HG02610 (cell line): Measurements from ENCODE around the gene SPATA21.
"Not testable (repeated sequence)": the region's sequence is repeated elsewhere in the genome, so short reads cannot be mapped to it uniquely, and the experiment has no call there.

Experiments
- ATAC-seq: cut with Tn5 transposase; IDR thresholded peaks from one replicate; pipeline ENCODE4 v1.9.1; 2021; ENCODE audit warnings: mild to moderate bottlenecking, moderate library complexity; ENCODE audit not compliant: unreplicated experiment

SPATA21 gene

DNA sequence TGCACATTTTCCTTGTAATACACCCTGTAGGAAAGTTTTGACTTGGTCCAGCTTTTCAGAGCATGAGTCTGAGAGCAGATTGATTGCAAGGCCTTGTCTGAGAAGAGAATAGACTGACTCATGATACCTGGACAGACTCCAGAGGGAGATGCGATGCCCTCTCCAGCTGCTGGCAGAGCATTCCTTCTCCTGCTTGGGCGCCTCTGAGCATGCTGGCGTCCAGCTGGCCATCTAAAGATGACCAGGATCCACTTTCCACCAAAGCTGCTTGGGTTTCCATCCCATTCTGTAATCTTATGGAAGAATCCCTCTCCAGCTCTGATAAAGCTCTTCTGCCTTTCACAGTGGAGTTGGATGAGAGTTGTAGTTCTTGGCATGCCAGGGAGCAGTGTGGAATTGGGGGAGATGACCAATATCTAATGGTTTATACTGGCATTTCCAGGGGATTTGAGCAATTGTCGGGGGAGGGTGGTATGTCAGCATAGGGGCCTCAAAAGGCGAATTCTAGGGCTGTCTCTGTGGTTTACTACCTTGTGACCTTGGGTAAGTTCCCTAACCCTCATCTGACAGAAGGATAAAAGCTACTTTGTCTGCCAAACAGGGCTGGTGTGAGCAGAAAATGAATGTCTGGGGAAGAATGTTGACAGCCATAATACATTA lies 50.6 kb downstream of the SPATA21 start:
- no peak for ATAC-seq

DNA sequence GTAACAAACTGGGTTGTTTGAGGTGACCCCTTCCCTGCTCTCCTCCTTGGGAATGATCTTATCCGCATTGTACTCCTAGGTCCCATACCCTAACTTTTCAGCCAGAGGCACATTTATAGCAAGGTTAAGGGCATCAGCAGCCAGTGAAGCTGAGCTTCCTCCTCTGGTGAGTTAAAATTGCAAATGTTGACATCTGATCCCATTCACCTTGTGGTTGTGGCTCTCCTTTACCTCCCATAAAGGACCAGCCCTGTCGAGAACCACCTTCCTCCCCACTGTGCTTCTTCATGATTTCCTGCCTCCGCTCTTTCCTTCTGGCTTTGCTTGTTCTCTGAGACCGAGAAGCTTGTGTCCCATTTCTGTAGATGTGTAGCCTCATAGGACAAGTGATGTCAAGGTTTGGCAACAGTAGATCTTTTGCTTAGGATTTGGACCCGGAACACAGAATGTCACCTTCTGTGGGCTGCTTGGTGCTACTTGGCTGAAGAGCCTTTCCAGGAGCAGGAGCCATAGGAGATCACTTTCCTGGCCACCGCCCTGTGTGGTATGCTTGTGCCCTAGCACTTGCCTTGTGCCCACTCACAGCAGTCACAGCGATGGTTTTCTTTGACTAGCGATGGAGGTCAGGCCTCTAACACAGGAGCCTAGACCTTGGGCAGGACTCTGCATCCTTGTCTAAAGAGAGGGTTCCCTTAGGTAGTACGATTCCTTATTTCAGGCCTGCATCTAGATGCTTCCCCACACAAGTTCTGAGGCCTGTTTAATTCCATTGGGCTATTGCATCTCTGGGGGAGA lies 51.4 kb downstream of the SPATA21 start:
- no peak for ATAC-seq

DNA sequence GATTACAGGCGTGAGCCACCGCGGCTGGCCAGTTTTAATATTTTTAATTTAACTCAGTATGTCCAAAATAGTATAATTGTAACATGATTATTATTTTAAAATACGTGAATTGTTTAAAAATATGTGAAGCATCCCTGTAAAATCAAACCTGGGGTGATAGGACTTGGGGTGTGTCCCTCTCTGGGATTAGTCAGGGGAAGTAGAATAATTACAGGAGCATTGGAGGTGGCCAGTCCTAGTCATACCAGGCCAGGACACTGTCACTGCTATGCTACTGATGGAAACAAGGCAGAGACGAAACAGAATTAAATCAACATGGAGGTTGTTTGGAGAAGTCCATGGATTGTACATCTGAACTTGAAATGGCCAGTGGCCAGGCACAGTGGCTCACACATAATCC lies 53.3 kb downstream of the SPATA21 start:
- ATAC-seq, result no peak

DNA sequence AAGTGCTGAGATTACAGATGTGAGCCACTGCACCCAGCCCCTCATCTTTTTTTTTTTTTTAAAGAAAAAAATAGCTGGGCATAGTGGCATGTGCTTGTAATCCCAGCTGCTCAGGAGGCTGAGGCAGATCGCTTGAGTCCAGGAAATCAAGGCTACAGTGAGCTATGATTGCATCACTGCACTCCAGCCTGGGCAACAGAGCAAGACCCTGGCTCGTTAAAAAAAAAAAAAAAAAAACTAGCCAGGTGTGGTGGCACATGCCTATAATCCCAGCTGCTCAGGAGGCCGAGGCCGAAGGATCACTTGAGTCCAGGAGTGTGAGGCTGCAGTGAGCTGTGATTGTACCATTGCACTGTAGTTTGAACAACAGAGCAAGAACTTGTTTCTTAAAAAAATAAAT lies 56.4 kb downstream of the SPATA21 start:
- ATAC-seq, result no peak

DNA sequence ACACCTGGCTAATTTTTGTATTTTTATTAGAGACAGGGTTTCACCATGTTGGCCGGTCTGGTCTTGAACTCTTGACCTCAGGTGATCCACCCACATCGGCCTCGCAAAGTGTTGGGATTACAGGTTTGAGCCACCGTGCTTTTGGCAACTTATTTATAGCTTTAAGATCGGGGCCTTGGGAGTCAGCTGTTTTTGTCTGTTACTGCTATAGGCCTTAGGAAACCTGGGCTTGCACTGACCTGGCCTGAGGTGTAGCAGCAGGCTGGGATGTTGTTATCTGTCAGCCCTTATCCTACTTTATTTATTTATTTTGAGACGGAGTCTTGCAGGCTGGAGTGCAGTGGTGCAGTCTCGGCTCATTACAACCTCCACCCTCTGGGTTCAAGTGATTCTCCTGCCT lies 58.8 kb downstream of the SPATA21 start:
- ATAC-seq, result no peak

DNA sequence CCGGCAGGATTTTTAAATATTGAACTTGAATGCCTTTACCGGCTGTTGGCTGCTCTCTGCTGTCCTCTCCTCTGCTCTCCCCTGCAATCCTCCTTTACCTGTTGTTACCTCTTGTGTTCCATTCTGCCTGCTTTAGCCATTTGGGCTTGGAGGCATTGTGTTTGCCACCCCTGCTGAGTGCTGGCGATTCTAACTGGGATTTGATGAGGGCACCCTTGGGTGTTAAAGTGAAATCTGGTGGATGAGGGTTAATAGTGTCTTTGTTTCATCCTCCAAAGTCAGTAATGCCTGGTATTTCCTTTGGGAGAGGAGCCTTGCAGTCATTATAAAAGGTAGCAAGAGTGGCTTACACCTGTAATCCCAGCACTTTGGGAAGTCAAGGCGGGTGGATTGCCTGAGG lies 60.3 kb downstream of the SPATA21 start:
- no peak for ATAC-seq

DNA sequence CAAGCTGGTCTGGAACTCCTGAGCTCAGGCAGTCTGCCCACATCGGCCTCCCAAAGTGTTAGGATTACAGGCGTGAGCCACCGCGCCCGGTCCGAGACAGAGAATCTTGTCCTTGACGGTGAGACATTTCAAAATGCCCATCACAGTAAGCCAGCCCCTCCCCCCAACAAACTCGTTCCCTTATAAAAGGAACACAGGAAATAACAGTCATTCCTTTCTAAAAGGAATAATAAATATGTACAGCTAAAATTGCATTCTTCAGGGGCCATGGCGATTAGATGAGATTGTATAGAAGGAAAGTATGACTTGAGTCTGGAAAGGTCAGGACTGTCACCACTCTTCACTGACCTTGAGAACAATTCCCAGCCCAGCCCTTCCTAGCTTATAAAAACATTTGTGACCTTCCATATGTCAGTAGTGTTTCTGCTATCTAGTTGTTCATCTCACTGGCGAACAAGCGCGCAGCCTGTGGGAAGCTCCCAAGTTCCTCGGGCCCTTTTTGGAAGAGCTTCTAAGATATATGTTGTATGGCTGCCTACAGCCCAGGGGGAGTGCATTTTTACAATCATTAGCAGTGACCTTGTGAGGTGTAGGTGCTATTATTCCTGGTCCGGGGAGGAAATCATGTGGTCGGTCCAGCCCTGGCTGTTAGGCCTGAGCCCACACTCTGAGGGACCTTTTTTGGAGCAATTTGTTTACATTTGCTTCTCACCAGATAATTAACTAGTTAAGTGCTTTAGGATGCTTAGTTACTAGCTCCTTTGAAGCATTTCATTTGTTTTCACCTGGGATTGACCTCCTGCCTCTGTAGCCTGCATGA lies 61.5 kb downstream of the SPATA21 start:
- no peak for ATAC-seq

DNA sequence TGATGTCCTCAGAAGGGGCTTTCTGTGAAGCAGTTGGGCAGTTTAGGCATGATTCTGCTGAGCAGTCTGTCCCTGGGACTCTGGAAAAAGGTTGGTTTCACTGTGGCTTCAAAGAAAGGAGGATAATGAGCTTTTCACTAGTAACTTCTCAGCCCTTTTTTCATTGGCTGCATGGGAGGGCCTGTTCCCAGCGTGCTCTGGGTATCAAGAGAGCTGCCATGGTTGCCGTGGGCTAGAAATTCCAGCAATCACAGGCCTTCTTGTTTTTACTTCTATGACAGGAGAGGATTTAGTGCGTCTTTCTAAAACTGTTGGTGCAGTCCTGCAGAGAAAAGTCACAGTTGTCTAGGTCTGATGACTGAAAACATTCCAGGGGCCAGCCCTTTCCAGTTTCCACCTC lies 63.0 kb downstream of the SPATA21 start:
- ATAC-seq, result no peak

DNA sequence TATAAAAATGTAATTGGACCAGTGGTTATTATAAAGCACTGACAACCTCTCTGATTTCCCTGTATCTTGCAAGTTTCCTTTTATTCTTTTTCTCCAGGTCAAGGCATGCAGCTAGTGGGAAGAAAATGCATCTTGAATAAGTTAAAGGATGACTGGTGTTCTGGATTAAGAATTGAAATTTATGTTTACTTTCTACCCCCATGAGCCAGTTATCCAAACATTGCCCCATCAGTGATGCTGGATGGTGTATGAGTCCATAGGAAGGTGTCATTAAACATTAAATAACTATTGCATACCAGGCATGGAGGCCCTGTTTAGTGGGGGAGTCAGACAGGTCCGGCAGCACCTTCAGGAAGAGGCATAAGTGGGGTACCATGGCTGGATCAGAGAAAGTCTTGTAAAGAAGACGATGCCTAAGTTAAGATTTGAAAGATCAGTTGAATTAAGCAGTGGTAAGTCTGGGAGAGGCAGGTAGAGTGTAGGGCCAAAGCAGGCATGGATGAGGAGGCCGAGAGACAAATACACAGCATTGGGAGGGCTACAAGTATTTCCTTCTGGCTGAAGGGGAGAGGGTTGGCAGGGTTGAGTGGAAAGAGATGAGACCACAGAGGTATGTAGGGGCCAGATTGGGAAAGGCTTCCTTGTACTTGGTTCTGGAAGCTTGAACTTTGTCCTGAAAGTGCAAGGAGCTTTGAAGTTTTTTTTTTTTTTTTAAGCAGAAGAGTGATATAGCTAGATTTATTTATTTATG lies 64.5 kb downstream of the SPATA21 start:
- no peak for ATAC-seq

DNA sequence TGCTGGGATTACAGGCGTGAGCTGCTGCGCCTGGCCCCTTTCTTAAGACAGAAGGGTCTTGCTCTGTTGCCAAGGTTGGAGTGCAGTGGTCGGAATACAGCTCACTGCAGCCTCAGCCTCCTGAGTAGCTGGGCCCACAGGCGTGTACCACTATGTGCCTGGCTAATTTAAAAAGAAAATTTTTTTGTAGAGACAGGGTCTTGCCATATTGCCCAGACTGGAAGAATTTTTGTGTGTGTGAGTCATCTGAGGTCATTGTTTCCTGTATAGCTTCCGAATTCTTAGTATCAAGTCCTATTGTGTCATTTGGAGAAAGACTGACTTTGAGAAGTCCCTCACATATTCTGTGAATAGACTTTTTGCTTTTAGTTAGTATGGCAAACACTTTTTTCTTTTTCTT lies 65.5 kb downstream of the SPATA21 start:
- ATAC-seq, result no peak

DNA sequence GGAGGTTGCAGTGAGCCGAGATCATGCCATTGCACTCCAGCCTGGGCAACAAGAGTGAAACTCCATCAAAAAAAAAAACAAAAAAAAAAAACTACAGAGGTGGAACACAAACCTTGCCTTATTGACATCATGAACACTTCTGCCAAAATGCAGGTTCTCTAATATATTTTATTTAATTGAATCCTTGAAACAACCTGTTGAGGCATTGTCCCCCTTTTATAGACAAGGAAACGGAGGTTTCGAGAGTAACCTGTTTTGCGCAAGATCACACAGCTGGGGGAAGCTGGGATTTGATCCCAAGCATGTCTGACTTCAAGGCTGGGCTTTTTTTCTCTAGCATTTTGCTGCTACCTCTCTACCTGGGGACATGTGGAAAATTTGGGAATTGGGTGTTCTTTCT lies 67.4 kb downstream of the SPATA21 start:
- no peak for ATAC-seq

DNA sequence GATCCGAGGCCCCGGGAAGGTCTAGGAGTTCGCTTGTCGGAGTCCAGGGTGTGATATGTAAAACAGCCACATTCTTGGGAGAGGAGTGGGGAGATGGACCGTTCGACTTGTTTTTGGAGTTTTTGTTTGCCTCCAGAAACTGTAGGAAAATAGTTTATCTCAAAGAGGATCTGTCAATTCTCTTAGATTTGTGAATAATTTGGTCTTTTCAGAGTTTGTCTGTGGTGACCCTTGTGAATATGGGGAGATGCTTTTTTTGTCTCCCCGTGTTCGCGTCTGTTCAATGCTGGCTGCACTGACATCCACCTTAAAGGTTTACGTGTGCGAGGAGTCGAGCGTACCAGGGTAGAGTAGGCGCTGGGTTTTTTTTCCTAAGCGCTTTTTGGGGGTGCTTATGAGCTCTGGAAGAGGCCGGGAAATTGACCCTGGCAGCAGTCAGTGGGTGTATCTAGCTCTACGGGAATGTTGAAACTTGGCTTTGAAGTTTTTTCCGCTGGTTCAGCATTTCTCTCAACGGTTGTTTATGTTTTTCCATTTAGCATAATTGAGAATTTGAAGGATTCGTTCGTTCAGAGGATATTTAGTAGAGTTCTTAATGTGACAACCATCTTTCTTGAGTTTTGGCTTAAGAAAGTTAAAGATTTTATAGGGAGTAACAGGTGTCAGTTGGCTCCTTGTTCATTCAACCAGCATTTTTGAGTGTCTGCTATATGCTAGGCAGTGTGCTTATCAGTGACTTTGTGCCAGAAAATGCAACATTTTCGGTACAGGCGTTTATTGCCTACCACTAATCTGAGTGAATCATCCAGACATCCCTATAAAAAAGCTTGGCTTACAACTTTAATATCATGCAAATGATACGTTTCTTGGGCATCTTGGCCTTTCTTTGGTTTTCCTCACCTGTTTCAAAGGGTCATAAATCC lies 69.0 kb downstream of the SPATA21 start:
- no peak for ATAC-seq

DNA sequence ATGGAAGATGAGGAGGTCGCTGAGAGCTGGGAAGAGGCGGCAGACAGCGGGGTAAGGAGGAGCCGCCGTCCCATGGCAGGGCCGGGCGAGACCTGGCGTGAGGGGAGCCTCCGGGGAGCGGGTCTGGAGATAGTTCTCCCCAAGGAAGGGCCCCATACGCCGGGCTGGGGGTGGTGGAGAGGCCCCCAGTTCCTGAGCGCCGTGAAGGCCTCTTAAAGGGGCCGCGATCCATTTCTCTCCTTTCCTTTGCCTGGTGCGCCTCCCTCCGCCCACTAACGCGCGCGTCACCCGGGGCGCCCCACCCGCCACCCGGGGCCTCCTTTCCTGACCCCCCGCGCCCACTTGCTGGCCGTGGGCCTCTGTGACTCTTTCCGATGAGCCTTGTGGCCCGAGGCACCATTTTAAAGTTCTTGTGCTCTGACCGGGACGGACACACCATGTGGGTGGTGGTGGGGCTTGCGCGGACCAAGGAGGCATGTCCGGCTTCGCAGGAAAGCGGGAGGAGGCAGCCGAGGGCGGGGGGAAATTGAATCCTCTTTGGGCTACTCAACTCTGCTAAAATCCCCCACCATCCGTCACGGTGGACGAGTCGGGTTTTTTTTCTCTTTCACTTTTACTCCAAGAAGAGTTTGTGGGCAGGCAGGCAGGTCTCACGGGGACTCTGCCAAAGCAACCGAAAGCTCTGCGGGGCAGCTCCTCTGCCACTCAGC lies 69.8 kb downstream of the SPATA21 start:
- peak; percentile 49 for ATAC-seq

DNA sequence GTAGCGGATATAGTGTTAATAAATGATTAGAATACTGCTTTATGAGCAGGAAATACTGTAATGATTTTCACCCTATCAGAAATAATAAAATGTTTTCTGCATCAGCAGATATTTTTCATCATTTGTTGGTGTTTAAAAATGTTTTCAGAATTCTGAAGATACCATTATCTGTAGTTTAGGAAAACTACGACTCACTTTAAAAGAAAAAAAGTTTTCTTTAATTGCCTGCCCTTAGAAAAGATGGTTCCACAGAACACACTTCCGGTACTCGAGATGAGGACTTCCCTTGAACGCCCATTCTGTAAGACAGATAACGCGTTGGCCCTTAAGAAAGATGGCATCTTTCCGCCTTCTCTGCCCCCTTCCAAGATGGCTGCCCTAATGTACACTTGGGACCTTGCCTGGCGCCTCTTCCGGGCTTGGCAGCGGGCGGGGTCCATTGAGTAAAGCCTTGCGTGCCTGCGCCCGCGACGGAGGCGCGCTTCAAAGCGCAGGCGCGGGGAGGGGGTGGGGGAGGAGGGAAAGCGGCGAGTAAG lies 70.4 kb downstream of the SPATA21 start, which contains the start of gene SZRD1:
TSS of gene SZRD1 (plus strand) at position 521 of the 536 bp plus-strand sequence. CDS start 16 bp downstream, outside the sequence.
- peak; percentile 79 for ATAC-seq

DNA sequence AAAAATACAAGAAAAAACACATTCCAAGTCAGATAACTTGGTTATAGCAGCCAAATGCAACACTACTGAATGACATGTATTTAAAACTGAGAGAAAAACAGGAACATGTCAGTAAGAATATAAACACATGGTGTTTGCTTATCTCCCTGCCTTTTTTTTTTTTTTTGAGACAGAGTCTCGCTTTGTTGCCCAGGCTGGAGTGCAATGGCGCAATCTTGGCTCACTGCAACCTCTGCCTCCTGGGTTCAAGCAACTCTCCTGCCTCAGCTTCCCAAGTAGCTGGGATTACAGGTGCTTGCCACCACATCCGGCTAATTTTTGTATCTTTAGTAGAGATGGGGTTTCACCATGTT lies 72.1 kb downstream of the SPATA21 start:
- ATAC-seq, result not testable (repeated sequence)

DNA sequence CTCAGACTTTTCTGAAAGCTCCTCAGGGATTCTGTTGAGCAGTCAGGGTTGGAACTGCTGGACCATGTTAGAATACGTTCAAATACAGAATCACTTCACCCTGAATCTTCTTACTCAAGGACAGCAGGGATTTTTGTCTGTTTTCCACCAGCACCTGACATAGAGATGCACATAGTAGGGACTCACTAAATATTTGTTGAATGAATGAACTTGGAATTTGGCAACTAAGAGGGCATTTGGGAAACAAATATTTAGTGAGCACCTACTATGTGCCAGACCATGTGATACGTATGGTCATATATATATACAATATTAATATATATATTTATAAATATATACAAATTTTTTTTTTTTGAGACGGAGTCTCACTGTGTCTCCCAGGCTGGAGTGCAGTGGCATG lies 80.4 kb downstream of the SPATA21 start:
- ATAC-seq, result no peak

DNA sequence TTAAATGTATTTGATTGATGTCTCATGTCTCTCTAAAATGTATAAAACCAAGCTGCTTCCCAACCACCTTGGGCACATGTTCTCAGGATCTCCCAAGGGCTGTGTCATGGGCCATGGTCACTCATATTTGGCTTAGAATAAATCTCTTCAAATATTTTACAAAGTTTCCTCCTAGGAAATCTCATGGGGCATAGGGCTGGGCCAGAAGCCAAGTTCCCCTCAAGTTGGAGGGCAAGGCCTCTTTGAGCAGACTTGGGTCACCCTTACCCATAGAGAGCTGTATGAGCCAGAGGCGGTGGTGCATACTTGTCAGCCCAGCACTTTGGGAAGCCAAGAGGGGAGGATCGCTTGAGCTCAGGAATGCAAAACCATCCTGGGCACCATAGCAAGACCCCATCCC lies 82.6 kb downstream of the SPATA21 start:
- ATAC-seq, result no peak

DNA sequence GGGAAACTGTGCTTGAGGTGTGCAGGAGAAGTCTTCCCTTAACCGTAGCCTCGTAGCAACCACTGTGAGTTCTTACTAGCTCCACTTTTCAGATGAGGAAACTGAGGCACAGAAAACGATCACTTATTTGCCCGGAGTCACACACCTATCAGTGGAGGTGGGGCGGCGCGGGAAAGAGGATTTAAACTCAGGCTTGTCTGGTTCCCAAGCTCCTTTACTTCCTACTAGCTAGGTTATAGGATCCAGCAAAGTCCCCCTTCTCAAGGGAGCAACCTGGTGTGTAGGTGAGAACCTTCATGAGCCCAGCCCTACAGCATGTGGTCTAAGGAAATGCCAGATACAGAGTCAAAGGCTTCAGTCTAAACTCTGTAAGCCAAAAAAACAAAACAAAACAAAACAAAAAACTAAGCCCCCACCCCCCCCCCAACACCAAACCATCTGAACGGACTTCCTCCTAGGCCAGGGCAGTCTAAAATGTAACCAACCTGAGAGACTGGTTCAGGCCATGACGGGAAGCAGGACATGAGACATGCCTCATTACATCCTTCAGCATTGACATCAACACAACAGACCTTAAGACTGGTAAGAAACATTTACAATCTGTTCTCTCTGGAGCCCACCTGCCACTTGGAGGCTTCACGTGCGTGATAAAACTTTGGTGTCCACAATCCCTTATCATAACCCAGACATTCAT lies 84.2 kb downstream of the SPATA21 start:
- ATAC-seq, result no peak
